Measurements from ENCODE around the gene THRA. TPM values are rescaled to one million over a fixed set of nuclear protein-coding genes. Genes with fewer than 3 reads are reported as not detected.

THRA gene
- total RNA-seq, 1 donor from 2014 or later, result 7.1 TPM

DNA sequence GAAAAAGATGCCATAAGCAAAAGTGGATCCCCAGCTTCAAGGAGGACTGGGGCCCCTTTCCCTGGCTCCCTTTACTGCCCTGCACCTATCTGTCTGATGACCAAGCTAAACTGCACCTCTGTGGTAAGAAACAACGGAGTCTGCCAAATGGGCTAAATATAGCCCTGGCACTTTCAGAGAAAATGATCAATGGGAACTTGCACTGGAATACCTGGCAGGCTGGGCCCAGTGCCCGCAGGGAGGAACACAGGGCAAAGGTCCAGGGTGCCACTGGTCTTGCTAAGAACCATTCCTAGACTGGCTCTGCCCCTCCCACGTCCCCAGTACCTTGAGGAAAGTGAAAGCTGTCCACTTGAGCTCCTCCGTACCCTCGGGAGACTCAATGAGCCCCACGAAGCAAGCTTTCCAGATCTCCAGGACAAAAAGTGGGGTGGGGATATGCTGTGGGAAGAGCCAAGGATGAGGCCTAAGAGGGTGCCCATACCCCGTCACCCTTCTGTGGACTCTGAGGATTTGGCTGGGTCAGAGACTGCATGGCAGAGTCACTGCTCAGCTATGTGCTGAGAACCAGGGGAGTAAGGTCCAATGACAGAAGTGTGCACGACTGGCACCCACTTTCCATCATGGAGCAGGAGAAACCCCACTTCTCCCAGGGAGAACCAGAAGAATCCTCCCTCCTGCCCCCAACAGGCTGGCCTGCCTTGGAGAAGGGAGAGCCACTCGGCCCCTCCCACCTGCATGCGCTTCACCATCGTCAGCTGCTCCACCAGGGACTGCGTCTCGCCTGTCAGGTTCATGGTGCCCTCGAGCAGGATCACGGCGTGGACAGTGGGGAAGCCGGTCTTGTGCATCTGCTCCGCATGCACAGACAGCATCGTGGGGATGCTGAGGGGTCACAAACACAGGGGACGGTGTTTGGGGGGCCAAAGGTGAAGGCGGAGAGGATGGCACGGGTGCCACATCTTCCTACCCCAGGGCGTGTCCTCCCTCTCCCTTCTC lies 30.1 kb upstream of the THRA start:
- H3K27me3 ChIP-seq (ENCODE audit: control insufficient read depth, insufficient read depth, low read length), result no peaks in the 10 kb centered on the region
- no peak for DNase-seq (ENCODE audit: low read depth)
- no peak overlapping the region for H3K4me3 ChIP-seq (ENCODE audit: low read depth, low read length)
- TF ChIP-seq, protein P1, sequence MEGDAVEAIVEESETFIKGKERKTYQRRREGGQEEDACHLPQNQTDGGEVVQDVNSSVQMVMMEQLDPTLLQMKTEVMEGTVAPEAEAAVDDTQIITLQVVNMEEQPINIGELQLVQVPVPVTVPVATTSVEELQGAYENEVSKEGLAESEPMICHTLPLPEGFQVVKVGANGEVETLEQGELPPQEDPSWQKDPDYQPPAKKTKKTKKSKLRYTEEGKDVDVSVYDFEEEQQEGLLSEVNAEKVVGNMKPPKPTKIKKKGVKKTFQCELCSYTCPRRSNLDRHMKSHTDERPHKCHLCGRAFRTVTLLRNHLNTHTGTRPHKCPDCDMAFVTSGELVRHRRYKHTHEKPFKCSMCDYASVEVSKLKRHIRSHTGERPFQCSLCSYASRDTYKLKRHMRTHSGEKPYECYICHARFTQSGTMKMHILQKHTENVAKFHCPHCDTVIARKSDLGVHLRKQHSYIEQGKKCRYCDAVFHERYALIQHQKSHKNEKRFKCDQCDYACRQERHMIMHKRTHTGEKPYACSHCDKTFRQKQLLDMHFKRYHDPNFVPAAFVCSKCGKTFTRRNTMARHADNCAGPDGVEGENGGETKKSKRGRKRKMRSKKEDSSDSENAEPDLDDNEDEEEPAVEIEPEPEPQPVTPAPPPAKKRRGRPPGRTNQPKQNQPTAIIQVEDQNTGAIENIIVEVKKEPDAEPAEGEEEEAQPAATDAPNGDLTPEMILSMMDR (IDR thresholded peaks at IDR 0.05; ENCODE audit: insufficient read depth, low read length, poor library complexity, severe bottlenecking), result no peak
- no peaks in the 10 kb centered on the region for H3K36me3 ChIP-seq (ENCODE audit: control insufficient read depth, insufficient read depth, low read length)

GRCh38 chr17:40033339-40033738 lies 29.4 kb upstream of the THRA start:
- TF ChIP-seq, protein P1 (IDR thresholded peaks at IDR 0.05; ENCODE audit: insufficient read depth, low read length, poor library complexity, severe bottlenecking), result no peak
- DNase-seq (ENCODE audit: low read depth), result no peak
- Histone ChIP-seq H3K36me3 (ENCODE audit: control insufficient read depth, insufficient read depth, low read length) (no peaks in the 10 kb centered on the region), H3K27me3 (ENCODE audit: control insufficient read depth, insufficient read depth, low read length) (no peaks in the 10 kb centered on the region), H3K4me3 (ENCODE audit: low read depth, low read length) (no peak overlapping the region)

GRCh38 chr17:40034426-40035161 lies 28.2 kb upstream of the THRA start:
- no peak for DNase-seq (ENCODE audit: low read depth)
- H3K36me3 ChIP-seq (ENCODE audit: control insufficient read depth, insufficient read depth, low read length), result no peaks in the 10 kb centered on the region
- TF ChIP-seq, protein P1 (IDR thresholded peaks at IDR 0.05; ENCODE audit: insufficient read depth, low read length, poor library complexity, severe bottlenecking), result no peak
- H3K4me3 ChIP-seq (ENCODE audit: low read depth, low read length), result no peak overlapping the region
- H3K27me3 ChIP-seq (ENCODE audit: control insufficient read depth, insufficient read depth, low read length), result no peaks in the 10 kb centered on the region

DNA sequence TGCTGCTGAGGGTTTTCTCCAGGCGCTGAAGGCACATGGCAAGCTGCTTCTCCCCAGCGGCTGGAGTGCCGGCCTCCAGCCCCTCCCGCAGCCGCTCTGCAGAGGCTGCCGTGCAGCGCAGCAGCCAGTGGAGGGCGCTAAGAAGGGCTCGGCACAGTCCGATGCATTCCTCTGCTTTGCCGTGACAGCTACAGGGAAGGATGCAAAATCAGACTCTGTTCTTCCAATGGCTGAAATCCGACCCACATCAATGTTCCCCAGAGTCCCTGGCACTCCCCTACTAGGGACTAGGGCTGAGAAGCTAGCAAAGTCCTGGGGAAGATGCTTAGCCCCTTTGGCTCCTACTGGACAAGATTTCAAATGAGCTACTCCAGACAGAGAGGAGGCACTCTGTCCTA lies 27.6 kb upstream of the THRA start:
- H3K4me3 ChIP-seq (ENCODE audit: low read depth, low read length), result no peak overlapping the region
- TF ChIP-seq, protein P1 (IDR thresholded peaks at IDR 0.05; ENCODE audit: insufficient read depth, low read length, poor library complexity, severe bottlenecking), result peak; percentile 83
- H3K36me3 ChIP-seq (ENCODE audit: control insufficient read depth, insufficient read depth, low read length), result no peaks in the 10 kb centered on the region
- H3K27me3 ChIP-seq (ENCODE audit: control insufficient read depth, insufficient read depth, low read length), result no peaks in the 10 kb centered on the region
- DNase-seq (ENCODE audit: low read depth), result no peak

DNA sequence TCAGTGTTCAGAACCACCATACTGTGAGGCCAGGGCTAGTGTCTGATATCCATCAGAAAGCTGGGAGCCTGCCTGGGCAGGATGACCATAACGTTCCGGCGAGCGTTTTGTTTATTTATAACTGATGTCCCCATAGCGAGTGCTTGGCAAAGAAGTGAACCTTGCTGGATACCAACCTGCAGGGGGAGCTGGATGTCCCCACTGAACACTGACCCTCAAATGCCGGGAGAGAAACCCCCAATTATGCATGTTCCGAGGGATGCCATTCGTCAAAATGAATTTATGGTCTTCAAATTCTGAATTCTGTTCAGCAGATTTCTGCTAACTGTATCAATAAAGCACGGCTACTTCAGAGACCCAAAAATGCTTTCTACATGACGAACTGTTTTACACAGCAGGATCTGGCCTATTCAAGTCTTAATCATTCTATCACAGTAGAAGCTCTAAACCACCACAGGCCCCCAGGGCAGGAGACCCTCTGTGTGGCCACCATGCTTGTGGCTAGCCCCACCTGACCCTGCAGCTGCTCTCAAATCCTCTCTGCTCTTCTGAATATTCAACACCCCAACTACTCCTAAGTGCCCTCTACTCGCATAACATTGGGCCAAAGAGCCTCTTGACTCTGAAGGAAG lies 23.8 kb upstream of the THRA start:
- H3K4me3 ChIP-seq (ENCODE audit: low read depth, low read length), result no peak overlapping the region
- TF ChIP-seq, protein P1 (IDR thresholded peaks at IDR 0.05; ENCODE audit: insufficient read depth, low read length, poor library complexity, severe bottlenecking), result peak; percentile 73
- H3K36me3 ChIP-seq (ENCODE audit: control insufficient read depth, insufficient read depth, low read length), result no peaks in the 10 kb centered on the region
- DNase-seq (ENCODE audit: low read depth), result no peak
- no peaks in the 10 kb centered on the region for H3K27me3 ChIP-seq (ENCODE audit: control insufficient read depth, insufficient read depth, low read length)
